Measurements from ENCODE around the gene UBE2L6.
A peak's percentile ranks its signal among the peaks of the same experiment; 100 is the strongest.
"Not testable (repeated sequence)": the region's sequence is repeated elsewhere in the genome, so short reads cannot be mapped to it uniquely, and the experiment has no call there.

The UBE2L6 gene

GRCh38 chr11:57566905-57567514, 462 bp downstream of the UBE2L6 start:
- DNase-seq (ENCODE audit: low read depth in 2 of 2): no peak

- DNase-seq (ENCODE audit: low read depth in 2 of 2): no peak
Measured at GRCh38 chr11:57566005-57566904, 1.2 kb downstream of the UBE2L6 start.

GRCh38 chr11:57562596-57562995, 4.9 kb downstream of the UBE2L6 start:
- DNase-seq (ENCODE audit: low read depth in 2 of 2): no peak

- no peak for DNase-seq (ENCODE audit: low read depth in 2 of 2)
Measured at GRCh38 chr11:57560146-57560545, 7.3 kb downstream of the UBE2L6 start.

- DNase-seq (ENCODE audit: low read depth in 2 of 2): no peak
Measured at GRCh38 chr11:57556041-57556440, 11.4 kb downstream of the UBE2L6 start.

GRCh38 chr11:57555393-57555792, 12.1 kb downstream of the UBE2L6 start:
- DNase-seq (ENCODE audit: low read depth in 2 of 2): no peak

- DNase-seq (ENCODE audit: low read depth in 2 of 2): no peak
Measured at GRCh38 chr11:57552479-57552878, 15.0 kb downstream of the UBE2L6 start.

- DNase-seq (ENCODE audit: low read depth in 2 of 2): no peak
Measured at GRCh38 chr11:57551941-57552340, 15.5 kb downstream of the UBE2L6 start.

- DNase-seq (ENCODE audit: low read depth in 2 of 2): no peak
Measured at GRCh38 chr11:57549983-57550382, 17.5 kb downstream of the UBE2L6 start.

GRCh38 chr11:57547854-57548377, 19.6 kb downstream of the UBE2L6 start:
- no peak for DNase-seq (ENCODE audit: low read depth in 2 of 2)

- DNase-seq (ENCODE audit: low read depth in 2 of 2): no peak
Measured at GRCh38 chr11:57546869-57547475, 20.5 kb downstream of the UBE2L6 start.

GRCh38 chr11:57546451-57546850, 21.0 kb downstream of the UBE2L6 start:
- DNase-seq (ENCODE audit: low read depth in 2 of 2): no peak

GRCh38 chr11:57545883-57546282, 21.6 kb downstream of the UBE2L6 start:
- no peak for DNase-seq (ENCODE audit: low read depth in 2 of 2)

GRCh38 chr11:57544566-57544965, 22.9 kb downstream of the UBE2L6 start:
- no peak for DNase-seq (ENCODE audit: low read depth in 2 of 2)

GRCh38 chr11:57543593-57543992, 23.9 kb downstream of the UBE2L6 start:
- no peak for DNase-seq (ENCODE audit: low read depth in 2 of 2)

GRCh38 chr11:57542582-57542981, 24.9 kb downstream of the UBE2L6 start:
- DNase-seq (ENCODE audit: low read depth in 2 of 2): no peak

- DNase-seq (ENCODE audit: low read depth in 2 of 2): no peak
Measured at GRCh38 chr11:57541169-57541568, 26.3 kb downstream of the UBE2L6 start.

- no peak for DNase-seq (ENCODE audit: low read depth in 2 of 2)
Measured at GRCh38 chr11:57539342-57539741, 28.1 kb downstream of the UBE2L6 start.

GRCh38 chr11:57536947-57537619, 30.4 kb downstream of the UBE2L6 start, which contains the start of gene SMTNL1:
SMTNL1 (plus strand) TSS chr11:57537595; CDS start chr11:57542643, 5,048 bp downstream.
- no peak for DNase-seq (ENCODE audit: low read depth in 2 of 2)

GRCh38 chr11:57534449-57534848, 33.0 kb downstream of the UBE2L6 start:
- not testable (repeated sequence) for DNase-seq (ENCODE audit: low read depth in 2 of 2)

- DNase-seq (ENCODE audit: low read depth in 2 of 2): peak; percentile 87 to 89
Measured at GRCh38 chr11:57530596-57531507, 36.6 kb downstream of the UBE2L6 start, which contains the start of gene TIMM10. TIMM10 (minus strand) TSS chr11:57530754; CDS start chr11:57530189, 565 bp downstream.

Data from stimulated activated CD4-positive, alpha-beta T cell treated with anti-CD3 and anti-CD28 coated beads, Interleukin-12 subunit alpha, Interleukin-12 subunit beta, amount 100 ng/mL, for 24 hours (primary cell).